ENCODE data around the gene IL18RAP.
A peak's percentile ranks its signal among the peaks of the same experiment; 100 is the strongest.

Gene IL18RAP

GRCh38 chr2:102422910-102423309 is at the start of gene IL18RAP:
Gene IL18RAP (plus strand): TSS chr2:102423160. CDS start chr2:102423278, 118 bp downstream.
- DNase-seq = no peak

GRCh38 chr2:102376052-102376591 is 46.8 kb upstream of the IL18RAP start:
- no peak for DNase-seq

DNA sequence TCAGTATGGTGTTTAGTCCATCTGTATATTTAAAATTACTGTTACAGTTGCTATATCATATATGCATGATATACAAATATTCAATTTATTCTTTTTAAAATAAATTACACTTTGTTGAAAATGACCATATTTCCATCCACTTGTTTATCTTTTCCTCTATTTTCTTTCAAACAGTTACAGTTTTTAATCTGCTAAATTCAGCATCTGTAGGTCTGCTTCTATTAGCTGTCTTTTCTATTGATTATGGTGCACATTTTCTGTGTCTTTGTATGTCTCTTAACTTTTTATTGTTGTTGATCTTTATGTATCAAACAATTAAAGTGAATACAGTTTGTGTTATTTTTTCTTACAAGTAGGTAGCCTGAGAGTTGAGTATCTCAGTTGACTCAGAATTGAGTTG is 39.2 kb upstream of the IL18RAP start:
- no peak for DNase-seq

DNA sequence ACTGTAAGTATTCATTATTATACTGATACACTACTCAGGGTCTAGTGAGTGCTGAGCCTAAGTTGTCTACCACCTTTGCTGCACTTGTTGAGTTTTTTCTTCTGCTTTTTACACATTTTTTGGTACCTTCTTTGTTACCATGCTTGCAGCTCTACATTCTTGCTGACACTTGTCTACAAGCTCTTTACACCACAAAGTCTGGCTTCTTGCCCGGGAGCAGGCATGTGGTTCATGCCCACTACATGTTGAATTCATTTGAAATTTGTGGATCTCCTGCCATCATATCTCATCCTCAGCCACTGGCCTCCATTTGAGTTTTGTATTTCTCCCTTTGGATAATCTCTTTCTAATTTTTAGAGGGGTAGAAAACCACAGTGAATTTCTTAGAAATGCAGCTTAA is 37.4 kb upstream of the IL18RAP start:
- no peak for DNase-seq

DNA sequence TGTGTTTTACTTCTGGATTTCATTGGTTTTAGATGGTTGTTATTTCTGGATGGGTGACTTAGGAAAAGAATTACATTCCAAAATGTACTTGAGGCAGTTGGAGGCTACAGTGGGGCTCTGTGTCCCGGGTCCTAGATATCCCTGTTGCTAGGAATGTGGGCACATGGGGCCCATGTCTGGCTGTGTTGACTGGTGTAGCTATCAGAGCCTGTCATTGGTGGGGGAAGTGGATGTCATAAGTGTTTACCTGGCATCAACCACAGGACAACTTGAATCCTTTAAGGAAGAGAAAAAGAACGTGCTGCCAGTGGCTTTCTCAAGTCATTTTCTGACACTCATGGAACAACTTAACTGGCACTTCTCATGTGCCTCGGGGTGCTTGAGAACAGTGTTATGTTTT is 37.0 kb upstream of the IL18RAP start:
- DNase-seq = no peak

GRCh38 chr2:102386867-102387541 is 36.0 kb upstream of the IL18RAP start:
- DNase-seq = no peak

DNA sequence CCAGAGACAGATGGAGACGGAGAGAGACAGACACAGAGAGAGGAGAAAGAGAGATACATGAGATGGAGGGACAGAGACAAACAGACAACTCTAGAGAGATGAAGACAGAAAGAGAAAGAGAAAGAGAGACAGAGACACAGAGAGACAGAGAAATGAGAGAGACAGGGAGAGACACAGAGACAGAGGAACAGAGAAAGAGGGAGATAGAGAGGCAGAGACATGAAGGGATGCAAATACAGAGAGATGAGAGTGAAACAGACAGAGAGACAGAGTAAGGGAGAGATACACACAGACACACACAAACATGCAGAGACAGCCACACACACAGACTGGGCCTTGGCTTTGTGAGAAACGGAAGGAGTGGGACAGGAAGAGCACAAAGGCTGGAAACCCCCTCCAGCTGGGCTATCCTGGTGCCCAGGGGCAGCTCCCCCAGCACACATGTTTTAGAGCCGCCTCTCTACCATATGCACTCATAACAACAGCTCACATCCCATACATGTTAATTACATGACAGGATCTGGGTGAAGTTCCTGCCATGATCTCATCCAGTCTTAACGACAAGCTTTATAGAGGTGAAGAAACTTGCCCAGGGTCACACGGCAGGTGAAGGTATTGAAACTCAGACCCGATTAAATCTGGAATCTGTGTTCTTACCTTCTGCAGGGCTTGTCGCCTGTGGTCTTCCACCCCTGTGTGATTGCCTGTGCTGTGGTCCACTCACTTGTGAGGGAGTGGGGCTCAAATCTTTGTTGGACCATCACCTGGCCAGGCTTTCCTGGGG is 35.0 kb upstream of the IL18RAP start:
- no peak for DNase-seq

DNA sequence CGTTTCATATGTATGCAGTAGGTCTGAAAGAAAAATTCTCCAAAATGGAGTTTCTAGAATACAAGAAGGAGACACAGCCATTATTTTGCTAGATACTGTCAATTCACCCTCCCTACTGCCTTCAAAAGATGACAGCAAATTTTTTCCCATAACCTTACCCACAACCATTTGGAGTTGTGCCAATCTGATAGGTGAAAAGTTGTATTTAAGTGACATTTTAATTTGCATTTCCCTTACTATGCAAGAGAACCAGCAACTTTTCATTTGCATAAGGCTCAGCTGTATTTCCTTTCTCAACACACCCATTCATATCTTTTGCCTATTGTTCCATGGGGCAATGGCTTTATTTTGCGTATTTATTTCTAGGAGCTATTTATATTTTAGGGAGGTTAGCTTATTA is 31.4 kb upstream of the IL18RAP start:
- no peak for DNase-seq

- DNase-seq = no peak
These were observed 30.9 kb upstream of the IL18RAP start for GRCh38 chr2:102392096-102392495.

GRCh38 chr2:102392942-102393341 is 30.0 kb upstream of the IL18RAP start:
- DNase-seq = no peak

GRCh38 chr2:102396012-102396411 is 26.9 kb upstream of the IL18RAP start:
- DNase-seq = no peak

GRCh38 chr2:102397209-102397608 is 25.8 kb upstream of the IL18RAP start:
- peak; percentile 47 for DNase-seq

GRCh38 chr2:102399499-102400141 is 23.3 kb upstream of the IL18RAP start:
- DNase-seq = no peak

GRCh38 chr2:102401456-102401855 is 21.5 kb upstream of the IL18RAP start:
- no peak for DNase-seq

DNA sequence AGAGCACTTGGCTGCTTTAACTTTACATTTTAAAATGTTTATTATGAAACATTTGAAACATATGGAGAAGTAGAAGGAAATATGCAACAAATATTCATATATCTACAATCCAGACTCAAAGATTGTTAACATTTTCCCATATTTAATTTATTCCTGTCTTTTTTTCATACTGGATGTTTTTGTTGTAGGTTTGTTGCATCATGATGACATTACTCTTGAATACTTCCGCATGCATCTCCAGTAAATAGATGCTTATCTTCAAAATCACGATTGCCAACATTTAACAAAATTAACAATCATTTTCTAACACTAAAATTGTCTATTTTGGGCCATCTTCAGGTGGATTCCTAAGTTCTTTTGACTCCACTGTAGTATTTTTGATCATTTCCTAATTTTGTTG is 21.1 kb upstream of the IL18RAP start:
- DNase-seq = no peak

GRCh38 chr2:102410952-102411351 is 12.0 kb upstream of the IL18RAP start:
- no peak for DNase-seq

DNA sequence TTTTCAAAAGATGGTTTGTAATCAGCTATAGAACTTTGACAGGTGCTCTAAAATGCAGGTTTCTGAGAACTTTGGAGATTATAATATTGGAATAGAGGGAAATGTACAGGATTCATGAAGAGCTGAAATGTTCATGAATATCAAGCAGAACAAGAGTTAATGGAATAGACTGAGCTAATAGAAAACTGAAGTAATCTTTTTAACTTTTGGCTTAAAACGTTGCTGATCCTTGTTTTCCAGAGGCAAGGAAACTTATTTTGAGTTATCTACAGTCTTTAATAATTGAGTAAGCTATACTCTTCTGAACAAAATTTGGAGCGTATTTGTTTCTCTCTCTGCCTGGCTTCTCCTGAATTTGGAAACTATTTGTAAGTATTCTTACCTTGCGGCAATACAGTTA is 10.8 kb upstream of the IL18RAP start:
- no peak for DNase-seq

GRCh38 chr2:102417946-102418345 is 5.0 kb upstream of the IL18RAP start:
- DNase-seq = no peak

DNA sequence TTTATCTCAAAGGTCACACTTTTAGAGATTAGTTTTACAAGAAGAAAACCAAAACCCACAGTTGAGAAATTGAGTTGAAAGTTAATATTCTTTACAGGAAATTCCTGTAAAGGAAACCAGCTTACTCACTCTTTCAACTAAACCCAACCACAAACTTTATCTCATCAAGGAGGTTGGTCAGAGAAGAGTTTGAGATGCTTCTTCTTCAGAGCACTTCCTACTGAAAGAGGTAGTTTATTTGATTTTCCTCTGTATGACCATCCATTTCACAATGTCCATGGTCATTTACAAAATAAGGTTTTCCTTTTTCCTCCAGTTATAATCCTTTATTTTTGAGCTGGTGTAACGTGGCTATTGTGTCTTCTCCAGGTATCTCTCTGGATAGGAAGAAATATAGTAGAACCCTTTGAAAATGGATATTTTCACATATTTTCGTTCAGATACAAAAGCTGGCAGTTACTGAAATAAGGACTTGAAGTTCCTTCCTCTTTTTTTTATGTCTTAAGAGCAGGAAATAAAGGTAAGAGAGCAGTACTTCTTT is 4.5 kb upstream of the IL18RAP start:
- DNase-seq = peak; percentile 29

GRCh38 chr2:102420290-102420689 is 2.7 kb upstream of the IL18RAP start:
- DNase-seq = no peak

DNA sequence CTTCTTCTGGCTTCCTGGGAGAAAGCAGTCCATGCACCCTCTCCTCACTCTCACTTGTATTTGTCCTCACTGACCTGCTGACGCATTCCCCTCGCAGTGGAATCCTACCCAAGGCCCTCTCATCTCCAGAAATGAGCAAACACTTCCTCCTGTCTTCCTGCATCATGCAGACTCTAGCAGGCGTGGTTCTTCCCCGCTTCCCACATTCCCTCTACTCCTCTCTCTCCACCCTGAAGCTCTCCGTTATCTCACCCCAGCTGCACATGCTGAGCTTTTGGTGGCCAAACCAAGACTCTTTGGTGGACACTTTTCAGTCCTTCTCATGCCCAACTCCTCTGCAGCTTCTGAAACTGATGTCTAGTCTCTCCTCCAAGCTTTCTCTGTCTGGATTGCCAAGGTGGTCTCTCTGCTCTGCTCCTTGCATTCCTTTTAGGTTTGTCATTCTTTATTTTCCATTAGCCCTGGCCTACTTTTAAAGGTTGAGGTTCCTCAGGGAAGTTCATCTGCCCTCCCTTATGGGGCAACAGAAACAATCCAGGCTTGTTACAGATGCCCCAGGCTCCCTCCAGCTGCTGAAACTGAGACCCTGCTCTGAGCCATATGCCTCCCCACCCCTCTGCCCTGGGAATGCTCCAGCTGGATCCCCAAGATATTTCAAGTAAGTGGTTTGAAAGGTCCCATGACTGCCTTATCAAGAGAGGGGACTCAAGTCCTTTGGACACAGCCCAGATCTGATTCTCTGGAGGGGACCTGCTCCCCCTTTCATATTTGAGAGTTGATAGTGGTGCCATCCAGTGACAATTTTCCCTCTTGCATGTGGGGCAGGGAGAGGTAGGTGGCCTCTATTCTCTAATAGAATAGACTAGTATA is 835 bp upstream of the IL18RAP start:
- DNase-seq = no peak

GRCh38 chr2:102423368-102423767 is 408 bp downstream of the IL18RAP start:
- DNase-seq = no peak

Measured in GDM1 (cell line).